KOPT-K1 (cell line): ENCODE measurements around the gene OR13C9.

Source experiments
- H3K27ac ChIP-seq: fragments of 200-600 bp; sonication (generic); 2 replicates; pipeline ENCODE4 v1.5.1; 2016; ENCODE audit warnings: antibody characterized with exemption, mild to moderate bottlenecking, low read depth, low read length; ENCODE audit not compliant: poor library complexity, severe bottlenecking
- H3K36me3 ChIP-seq: fragments of 200-600 bp; sonication (generic); 2 replicates; pipeline ENCODE4 v1.5.1; 2017; ENCODE audit warnings: antibody characterized with exemption, mild to moderate bottlenecking, low read length, moderate library complexity; ENCODE audit not compliant: insufficient read depth
- H3K9me3 ChIP-seq: fragments of 200-600 bp; sonication (generic); 2 replicates; pipeline ENCODE4 v1.5.1; 2017; ENCODE audit warnings: antibody characterized with exemption, low read length, mild to moderate bottlenecking; ENCODE audit not compliant: insufficient read depth, poor library complexity, severe bottlenecking

OR13C9 gene

DNA sequence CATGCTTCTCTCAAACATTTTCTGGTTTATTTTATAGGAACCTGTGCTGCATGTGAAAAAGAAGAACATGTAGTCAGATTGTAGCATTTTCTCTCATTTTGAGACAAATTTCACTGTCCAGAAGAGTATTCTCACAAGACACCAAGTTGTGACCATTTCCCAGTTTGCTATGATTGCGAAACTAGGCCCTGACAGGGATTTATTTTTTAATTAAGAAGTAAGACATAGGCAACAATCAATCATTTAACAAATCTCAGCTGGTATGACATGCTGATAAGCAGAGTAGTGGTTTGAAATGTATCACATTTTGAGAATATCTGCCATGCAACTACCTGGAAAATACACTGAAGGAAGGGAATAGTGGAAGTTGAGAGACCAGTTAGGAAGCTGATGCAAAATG lies 37.4 kb downstream of the OR13C9 start:
- no peaks in the 10 kb centered on the region for H3K36me3 ChIP-seq
- H3K9me3 ChIP-seq, result no peaks in the 10 kb centered on the region
- no peak overlapping the region for H3K27ac ChIP-seq

DNA sequence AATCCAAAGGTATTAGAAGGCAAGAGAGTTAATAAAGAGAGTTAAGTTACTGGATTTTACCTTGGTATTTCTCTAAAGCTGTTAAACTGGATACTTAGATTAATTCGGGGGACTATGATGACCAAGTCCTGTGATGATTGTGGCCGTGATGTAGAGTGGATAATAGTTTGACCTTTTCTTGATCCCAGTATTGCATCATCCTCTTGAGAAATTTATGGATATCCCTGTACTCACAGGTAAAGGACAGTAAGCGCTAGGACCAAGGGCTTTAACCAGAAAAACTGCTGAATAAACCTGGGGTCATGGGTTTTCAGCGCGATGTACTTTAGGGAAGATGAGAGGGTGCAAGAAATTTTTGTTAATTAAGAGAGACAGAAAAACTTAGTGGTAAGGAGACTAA lies 40.7 kb downstream of the OR13C9 start:
- Histone ChIP-seq H3K27ac (no peak overlapping the region), H3K9me3 (no peaks in the 10 kb centered on the region), H3K36me3 (no peaks in the 10 kb centered on the region)

DNA sequence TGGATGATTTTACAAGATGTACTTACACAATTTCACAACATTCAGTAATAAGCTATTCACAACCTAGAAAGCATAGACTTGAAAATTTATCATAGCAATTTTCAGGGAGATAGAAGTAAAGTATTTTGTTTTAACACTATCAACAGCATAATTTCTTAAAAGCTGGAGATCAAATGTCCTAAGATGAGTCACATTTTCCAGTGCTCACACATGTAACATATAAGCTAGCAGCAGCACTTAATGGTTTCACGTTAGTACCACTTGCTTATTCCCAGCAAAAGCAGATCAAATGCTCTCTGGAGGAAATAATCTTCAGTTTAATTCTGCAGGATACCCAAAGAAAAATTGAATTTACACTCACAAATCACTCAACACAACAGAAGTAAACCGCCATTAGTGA lies 42.5 kb downstream of the OR13C9 start:
- Histone ChIP-seq H3K9me3 (no peaks in the 10 kb centered on the region), H3K36me3 (no peaks in the 10 kb centered on the region), H3K27ac (no peak overlapping the region)

DNA sequence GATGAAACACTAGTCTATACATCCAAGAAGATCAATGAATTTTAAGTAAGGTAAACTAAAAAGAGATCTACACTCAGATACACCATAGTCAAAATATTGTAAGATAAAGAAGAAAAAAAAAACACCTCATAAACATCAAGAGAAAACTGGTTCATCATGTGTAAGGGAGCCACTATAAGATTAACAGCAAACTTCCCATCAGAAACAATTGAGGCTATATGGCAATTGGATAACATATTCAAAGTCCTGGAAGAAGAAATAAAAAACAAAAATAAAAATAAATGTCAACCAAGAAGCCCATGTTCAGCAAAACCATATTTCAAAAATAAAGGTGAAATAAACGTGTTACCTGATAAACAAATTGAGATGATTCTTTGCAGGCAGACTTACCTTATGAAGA lies 45.4 kb downstream of the OR13C9 start:
- Histone ChIP-seq H3K9me3 (no peaks in the 10 kb centered on the region), H3K36me3 (no peaks in the 10 kb centered on the region), H3K27ac (no peak overlapping the region)

DNA sequence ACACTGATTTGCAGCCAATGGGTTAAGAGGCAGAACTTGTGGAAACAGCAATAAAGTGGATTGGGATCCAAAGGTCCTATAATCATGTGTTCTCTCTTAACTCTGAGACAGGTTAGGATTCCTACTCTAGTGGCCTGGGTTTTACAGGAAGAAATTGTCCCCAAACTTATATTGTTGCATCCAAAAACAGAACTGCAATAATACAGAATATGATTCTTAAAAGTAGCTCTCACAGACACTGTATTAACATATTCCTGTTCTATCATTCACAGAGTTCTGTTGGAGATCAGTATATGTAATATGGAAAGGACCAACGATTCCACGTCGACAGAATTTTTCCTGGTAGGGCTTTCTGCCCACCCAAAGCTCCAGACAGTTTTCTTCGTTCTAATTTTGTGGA lies 49.1 kb downstream of the OR13C9 start, which contains the start of gene OR13C8:
TSS of gene OR13C8 (plus strand) at position 301 of the 400 bp plus-strand sequence. CDS start at position 301, 0 bp downstream.
- Histone ChIP-seq H3K36me3 (no peaks in the 10 kb centered on the region), H3K27ac (no peak within 1 kb of the TSS), H3K9me3 (no peaks in the 10 kb centered on the region)
